Activated CD4-positive, alpha-beta T cell treated with anti-CD3 and anti-CD28 coated beads, Interleukin-2, Interleukin-4, amounts not matched to agents 100 ng/mL and 50 ng/mL, durations not matched to agents 16 hours and 8 hours (primary cell): ENCODE measurements around the gene GNG14.
A peak's percentile ranks its signal among the peaks of the same experiment; 100 is the strongest.
"Not testable (repeated sequence)": the region's sequence is repeated elsewhere in the genome, so short reads cannot be mapped to it uniquely, and the experiment has no call there.

Experiments
- DNase-seq: peaks from one replicate; pipeline ENCODE4 v3.0.0-alpha.2; 2020; ENCODE audit warnings: low spot score

The GNG14 gene

DNA sequence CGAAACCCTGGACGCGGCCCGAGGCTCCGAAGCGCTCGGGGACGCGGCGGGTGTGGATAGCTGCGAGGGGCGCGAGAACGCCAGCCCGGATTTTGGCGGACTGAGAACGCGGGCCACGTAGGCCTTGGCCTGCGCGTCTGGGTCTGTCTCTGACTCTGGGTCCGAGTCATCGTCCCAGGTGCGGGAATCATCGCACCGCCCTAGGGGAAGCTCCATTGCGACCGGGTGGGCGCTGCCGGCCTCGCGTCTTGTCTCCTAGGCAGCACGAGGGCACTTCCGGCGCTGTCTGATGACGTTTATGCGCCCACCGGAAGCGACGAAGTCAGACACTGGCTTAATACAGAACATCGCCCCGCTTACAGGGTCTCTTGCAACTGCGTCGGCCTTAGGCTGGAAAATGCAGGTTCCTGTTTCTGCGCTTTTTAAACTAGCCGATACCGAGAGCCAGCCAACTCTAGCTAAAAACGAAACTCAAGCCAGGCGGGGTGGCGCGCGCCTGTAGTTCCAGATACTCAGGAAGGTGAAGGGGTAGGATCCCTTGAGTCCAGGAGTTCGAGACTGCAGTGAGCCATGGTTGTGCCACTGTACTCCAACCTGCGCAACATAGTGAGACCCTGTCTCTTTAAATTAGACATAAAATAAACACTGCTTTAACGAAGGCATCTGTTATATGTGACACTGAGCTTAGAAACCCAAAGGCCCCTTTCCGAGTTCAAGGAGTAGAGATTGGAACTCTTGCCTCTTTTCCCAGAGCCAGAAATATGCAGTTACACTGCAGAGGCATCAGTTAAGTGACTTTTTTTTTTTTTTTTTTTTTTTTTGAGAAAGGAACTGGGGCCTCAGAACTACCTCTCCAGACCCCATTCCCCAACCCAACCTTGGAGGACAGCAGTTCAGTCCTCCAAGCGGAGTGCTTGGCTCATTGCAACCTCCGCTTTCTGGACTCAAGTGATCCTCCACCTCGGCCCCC, 8.9 kb downstream of the GNG14 start, which contains the start of gene FBXW9:
Gene FBXW9 (minus strand): TSS at position 266 of the 970 bp plus-strand sequence. CDS start 50 bp downstream, at position 216.
- peak; percentile 96 for DNase-seq

DNA sequence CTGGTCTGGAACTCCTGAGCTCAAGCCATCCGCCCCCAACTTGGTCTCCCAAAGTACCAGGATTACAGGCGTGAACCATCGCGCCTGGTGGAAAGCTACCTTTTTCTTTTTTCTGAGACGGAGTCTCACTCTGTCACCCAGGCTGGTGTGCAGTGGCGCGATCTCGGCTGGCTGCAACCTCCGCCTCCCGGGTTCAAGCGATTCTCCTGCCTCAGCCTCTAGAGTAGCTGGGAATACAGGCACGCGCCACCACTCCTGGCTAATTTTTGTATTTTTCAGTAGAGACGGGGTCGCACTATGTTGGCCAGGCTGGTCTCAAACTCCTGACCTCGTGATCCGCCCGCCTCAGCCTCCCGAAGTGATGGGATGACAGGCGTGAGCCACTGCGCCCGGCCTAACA, 9.6 kb downstream of the GNG14 start:
- DNase-seq: not testable (repeated sequence)

DNA sequence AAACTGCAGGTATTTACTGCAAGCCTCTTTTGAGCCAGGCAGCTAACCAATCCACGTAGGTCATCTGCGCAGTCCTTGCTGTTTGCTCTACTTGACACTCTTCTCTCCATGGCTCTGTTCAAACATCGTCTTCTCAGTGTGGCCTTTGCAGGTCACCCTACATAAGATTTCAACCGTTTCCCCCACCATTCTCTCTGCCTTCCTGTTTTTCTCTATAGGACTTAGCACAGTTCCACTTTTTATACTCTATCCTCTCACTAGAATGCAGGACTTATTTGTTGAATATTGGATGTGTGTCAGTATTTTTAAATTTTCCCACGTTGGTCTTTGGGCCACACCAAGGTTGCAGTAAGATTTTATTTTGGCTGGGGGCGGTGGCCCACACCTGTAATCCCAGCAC, 10.3 kb downstream of the GNG14 start:
- no peak for DNase-seq

DNA sequence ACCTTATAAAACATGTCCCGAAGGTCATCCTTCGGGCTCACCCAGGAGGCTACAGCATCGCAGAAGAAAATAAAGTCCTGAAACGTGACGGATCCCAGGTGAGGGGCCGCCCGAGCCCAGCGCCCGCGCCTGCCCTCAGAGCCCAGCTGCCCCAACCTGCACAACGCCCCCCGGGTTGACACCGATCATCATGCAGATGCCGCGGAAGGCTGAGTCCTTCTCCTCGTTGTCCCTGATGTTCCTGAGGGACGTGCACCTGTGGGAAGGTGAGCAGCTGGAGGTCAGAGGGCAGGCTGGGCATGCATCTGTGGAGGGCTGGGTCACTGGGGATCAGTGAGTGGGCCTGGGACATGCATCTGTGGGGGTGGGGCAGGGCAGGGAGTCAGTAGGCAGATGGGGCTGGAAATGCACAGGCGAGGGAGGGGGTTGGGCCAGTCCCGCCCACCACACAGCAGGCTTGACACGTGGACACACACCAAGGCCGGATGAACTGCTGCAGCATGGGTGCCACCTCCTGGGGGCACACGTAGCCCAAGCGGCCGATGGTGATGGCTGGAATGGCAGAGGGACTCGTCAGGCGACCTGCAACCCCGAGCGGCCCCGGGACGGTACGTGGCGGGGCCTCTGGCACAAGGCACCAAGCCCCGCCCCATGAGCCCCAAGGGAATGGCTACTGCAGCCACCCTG, 13.9 kb downstream of the GNG14 start:
- no peak for DNase-seq

DNA sequence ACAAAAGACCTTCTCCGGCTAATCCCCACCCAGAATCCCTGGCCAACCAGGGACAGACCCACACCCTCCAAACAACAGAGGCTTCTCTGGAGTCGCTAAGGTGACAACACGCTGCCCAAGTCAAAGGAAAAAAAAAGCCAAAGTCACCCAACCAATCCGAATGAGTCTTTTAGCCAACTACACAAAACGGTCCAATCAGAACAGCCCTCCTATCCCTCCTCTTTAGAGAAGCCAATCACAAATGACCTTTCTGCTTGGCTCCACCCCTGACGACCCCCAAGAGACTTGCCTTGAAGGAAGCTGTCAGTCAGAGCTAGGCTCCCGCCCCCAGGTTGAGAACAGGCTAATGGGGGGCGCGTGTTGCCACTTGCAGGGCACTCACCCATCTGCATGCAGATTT, 15.2 kb downstream of the GNG14 start:
- no peak for DNase-seq

DNA sequence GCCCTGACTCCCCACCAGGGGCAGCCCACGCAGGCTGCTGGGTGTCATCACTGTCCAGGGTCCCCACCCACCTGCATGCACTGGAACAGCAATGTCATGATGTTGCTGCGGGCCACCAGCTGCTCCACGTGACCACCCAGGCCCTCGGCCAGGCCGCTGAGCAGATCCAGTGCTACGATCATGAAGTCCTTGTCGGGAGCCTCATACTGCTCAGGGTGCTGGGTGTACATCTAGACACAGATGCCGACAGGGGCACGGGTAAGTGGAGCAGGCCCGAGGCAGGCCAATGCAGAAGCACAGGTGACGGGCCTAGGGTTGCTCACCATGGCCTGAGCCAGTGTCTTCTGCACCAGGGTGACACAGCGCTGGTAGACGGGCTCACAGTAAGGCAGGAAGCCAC, 17.4 kb downstream of the GNG14 start:
- no peak for DNase-seq

DNA sequence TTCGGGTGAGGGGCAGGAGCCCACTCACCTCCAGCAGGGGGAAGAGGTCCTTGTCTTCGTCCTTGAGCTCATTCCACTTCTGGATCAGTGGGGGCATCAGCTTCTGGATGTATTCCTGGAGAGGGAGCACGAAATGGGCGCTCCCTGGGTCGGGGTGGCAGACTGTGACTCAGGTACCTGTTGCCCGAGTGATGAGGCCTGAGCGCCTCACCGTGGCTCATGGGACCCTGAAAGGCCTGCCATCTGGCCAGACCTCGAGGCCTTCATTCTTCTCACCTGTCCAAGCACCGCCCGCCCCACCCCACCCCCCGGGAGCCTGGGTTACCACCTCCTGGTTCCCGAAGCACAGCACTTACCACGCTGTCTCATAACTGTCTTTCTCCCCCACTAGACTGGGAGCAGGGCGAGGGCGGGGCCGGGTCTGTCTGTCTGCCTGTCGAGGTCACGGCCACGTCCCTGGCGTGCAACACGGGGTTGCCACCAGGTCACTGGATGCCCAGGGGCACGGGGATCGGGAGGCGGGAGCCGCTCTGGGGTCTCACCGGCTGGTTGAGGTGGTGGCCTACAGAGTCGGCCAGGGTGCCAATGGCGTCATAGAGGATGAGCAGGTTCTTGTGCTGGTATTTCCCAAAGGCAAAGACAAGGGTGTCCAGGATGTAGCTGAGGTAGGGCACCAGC, 18.0 kb downstream of the GNG14 start:
- no peak for DNase-seq

DNA sequence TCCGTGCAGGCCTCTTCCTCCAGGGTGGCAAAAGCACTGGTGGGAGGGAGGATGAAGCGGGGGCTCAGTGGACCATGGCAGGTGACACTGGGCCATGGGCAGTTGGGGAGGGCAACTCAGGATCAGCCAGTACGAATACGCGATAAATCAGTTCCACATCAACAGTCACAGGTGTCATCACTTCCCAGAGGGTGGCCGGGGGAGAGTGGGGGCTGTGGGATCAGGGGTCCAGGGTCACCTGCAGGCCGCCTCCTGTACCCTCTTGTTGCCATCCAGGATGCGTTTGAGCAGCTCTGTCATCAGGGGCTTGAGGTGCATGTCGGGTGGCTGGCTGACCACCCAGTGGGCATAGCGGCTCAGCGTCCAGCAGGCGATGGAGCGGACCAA, 18.5 kb downstream of the GNG14 start:
- DNase-seq: no peak

DNA sequence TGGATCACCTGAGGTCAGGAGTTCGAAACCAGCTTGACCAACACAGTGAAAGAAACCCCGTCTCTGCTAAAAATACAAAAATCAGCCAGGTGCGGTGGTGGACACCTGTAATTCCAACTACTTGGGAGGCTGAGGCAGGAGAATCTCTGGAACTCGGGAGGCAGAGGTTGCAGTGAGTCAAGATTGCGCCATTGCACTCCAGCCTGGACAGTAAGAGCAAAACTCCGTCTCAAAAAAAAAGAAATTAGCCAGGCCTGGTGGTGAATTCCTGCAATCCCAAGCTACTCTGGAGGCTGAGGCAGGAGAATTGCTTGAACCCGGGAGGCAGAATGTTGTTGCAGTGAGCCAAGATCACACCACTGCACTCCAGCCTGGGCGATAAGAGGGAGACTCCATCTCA, 20.8 kb downstream of the GNG14 start:
- no peak for DNase-seq

DNA sequence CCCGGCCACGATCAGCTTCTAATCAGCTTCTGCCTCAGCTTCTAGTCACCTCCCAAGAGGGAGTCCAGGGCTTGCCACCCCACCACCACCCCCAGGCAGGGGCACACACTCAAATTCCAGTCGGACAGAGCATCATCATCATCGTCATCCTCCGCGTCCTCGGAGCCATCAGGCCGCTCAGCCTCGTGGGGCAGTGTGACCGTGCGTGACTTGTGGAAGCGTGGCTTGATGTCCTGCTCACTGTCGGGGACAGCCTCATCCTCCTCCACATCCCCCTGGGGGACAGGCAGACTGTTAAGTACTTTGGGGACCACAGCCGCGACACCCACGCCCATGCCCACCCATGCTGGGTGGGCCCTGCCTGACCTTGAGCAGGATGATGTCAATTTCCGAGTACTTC, 23.4 kb downstream of the GNG14 start:
- DNase-seq: no peak

DNA sequence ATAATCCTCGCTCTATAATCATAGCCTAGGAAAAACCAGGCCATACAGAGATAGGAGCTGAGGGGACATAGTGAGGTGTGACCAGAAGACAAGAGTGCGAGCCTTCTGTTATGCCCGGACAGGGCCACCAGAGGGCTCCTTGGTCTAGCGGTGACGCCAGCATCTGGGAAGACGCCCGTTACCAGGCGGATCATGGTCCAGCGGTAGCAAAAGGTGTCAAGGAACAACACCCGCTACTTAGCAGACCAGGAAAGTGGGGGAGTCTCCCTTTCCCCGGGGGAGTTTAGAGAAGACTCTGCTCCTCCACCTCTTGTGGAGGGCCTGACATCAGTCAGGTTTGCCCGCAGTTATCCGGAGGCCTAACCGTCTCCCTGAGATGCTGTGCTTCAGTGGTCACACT, 24.3 kb downstream of the GNG14 start:
- not testable (repeated sequence) for DNase-seq

DNA sequence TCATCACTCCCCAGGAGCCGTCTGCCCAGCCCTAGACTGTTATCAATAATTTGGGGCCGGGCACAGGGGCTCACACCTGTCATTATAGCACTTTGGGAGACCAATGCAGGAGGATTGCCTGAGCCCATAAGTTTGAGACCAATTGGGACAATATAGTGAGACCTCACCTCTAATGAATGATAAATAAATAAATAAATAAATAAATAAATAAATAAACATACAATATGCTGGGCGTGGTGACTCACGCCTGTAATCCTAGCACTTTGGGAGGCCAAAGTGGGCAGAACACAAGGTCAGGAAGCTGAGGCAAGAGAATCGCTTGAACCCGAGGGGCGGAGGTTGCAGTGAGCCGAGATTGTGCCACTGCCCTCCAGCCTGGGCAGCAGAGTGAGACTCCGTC, 25.5 kb downstream of the GNG14 start:
- DNase-seq: not testable (repeated sequence)

DNA sequence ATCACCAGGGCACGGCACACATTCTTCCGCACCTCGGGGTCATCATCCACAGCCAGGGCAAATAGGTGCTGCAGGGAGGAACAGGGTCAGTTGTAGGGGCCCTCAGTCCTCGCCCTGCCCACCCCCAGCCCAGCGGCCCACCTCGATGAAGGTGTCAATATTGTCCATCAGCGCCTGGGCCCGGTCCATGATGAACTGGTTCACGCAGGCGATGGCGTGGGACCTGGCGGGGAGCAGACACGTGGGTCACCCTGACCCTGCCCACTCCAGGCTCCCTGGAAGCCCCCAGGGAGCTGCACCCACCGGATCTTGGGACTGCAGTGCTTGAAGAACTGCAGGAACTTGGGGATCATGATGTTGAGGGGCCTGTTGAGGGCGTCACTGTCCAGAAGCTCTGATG, 27.3 kb downstream of the GNG14 start:
- no peak for DNase-seq

DNA sequence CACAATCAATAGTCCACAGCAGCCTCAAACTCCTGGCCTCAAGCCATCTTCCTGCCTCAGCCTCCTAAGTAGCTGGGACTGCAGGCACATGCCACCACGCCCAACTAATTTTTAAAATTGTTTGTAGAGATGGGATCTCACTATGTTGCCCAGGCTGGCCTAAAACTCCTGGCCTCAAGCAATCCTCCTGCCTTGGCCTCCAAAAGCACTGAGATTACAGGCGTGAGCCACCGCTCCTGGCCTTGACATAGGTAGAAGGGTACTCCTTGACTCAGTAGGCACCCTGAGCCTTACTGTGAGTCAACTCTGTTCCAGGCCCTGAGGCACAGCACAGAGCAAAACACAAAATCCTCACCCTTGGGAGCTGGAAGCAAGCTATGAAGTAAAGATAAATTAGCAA, 28.1 kb downstream of the GNG14 start:
- no peak for DNase-seq

DNA sequence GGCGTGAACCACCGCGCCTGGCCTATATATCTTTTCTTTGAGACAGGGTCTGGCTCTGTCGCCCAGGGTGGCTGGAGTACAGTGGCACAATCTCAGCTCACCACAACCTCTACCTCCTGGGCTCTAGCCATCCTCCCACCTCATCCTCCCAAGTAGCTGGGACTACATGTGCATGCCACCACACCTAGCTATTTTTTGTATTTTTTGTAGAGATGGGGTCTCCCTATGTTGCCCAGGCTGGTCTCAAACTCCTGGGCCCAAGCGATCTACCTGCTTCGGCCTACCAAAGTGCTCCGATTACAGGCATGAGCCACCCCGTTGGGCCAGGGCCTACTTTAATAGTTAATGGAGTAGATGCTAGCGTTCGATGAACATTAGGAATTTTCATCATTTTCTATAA, 32.5 kb downstream of the GNG14 start:
- DNase-seq: no peak

DNA sequence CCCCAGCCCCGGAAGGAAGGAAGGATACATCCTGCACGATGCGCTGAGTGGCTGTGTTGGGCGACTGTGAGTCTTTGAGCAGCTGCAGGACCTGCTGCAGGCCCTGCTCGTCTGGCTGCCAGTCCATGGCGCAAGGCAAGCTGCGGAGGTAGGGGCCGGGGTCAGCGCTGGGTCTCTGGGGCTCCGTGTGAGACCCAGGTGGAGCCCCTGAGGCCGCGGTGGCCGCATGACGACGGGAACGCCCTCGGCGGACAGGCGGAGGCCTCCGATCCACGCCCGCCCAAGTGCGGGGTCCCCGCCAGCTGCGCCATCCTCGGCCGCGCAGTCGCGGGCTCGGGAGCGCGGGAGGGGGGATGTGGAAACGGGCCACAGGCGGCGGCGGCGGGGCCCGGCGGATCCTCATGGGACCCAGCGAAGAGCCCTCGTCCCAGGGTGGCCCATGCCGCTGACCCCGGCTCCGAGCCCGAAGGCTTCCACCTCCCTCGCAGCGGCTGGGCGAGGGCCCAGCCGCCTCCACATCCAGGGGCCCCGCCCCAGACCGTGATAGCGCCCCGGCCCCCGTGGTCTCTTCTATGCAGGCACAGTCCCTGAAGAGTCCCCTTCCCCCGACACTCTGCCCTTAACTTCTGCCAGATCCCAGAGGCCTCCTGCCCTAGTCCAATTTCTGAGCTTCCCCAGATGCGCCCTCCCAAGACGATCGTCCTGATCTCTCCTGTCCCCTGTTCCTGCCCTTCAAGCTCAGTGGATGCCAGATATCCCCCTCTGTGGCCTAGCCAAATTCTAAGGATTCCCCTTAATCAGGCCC, 33.3 kb downstream of the GNG14 start:
- DNase-seq: no peak

DNA sequence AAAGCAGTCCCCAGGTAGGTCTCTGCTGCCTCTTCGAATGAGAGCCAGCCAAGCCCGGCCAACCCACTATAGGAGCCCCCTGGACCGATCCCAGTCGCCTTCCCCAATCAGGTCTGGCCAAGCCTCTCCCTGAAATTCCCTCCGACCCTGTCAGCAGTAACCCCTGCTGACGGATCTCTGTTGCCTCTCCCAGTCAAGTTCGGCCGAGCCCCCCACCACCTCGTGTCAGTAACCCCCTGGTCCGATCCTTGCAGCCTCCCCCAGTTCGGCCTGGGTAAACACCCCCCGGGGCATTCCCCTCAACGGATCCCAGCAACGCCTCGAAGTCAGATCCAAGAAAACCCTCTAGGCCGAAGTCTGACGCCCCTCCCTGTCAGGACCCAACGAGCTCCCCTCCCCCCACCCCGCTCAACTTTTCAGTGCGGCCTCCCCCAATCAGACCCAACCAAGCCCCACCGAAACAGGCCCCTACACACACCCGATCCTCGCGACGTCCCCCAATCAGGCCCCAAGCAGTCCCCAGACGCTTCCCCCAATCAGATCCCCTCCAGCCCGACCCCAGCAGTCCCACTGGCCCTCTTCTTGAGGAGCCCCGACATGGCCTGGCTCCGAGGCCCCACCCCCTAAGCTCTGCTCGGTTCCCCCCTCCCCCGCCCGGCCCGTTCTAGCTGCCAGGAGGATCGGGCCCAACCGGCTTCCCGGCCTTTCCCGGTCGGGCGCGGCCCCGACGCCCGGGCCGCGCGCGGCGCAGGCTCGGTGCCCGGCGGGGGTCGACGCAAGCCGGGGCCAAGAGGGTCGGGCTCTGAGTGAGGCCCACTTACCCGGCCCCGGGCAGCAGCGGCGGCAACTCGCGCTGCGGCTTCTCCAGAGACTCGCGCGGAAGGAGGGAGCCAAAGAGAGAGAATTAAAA, 34.1 kb downstream of the GNG14 start:
- peak; percentile 41 for DNase-seq

DNA sequence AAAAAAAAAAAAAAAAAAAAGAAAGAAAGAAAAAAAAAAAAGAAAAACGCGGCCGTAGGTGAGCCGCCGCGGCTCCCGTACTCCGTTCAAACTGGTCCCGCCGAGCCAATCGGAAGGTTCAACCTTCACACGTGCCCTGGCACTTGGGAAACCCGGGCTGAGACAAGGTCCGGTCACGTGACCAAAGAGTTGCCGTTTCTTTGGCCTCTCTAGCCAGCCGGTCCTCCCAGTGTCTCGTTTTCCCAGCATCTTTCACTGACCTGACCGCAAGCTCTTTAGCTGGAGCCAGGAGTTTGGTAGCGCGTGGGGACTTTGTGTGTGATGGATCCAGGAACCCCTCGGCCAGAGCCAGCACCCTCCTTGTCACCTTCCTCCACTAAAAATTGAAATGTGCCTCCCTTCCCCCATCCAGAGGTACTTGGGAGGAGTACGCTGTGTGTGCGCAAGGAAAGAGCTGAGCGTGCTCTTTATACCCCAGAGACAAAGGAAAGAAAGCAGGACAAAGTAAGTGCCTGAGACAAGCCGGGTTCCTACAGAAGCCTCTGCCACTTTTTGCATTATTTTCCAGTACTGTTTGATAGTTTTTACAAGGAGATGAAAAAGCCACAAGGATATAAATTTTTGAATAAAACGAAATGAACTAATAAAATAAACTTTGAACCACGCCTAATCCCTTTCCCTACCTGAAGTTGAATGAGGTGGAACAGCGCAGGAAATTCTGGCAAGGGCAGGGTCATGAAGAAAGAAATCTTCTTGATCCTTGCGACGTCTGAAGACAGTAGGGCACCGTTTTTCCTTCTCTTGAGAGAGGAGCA, 35.0 kb downstream of the GNG14 start:
- DNase-seq: peak; percentile 98

DNA sequence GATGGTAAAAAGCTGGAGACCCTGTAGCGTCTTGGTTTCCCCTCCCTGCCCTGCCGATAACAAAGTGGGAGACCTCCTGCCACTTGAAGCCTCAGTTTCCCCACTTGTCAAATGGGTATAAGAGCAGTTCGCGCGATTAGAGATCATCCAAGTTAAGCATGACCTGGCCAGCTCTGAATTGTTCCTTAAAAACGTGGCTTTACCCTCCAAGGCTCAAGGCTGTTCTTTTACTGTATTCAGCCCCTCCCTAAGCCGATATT, 35.5 kb downstream of the GNG14 start:
- no peak for DNase-seq
